Left colon (tissue), 2 donors: ENCODE measurements around the gene ARSK. TPM values are rescaled to one million over a fixed set of nuclear protein-coding genes. Genes with fewer than 3 reads are reported as not detected.
"Not testable (repeated sequence)": the region's sequence is repeated elsewhere in the genome, so short reads cannot be mapped to it uniquely, and the experiment has no call there.

Experiments
- ATAC-seq: fragments of 200-7000 bp; cut with Tn5 transposase; one replicate; pipeline ENCODE4 v1.9.1; 2020; ENCODE audit warnings: mild to moderate bottlenecking, moderate library complexity
- DNase-seq, 2 donors: peaks; one replicate each; pipeline ENCODE4 v3.0.0-alpha.2; 2020
- intact Hi-C, 2 donors: fragments of 100-400 bp; cut with DNase I in 1 of 2; cut with micrococcal nuclease in 1 of 2; formaldehyde crosslinking; loops; one replicate each; pipeline versions ENCODE4 v1.11.2 to v1.14.0; 2022; cut with DNase I, micrococcal nuclease
- total RNA-seq, 2 donors: library from RNA; stranded (reverse); fragmentation: NEBNext Ultra II Directional; extraction: Animal tissue kit (Norgen Biotek cat#: 25700); gene quantifications; one replicate each; pipeline ENCODE4 v1.2.1, GENCODE V29; 2021
- donor health status: DM: no; HTN: no; CAD: no.
- donor health status: DM: yes; HTN: yes; CAD: no.

The ARSK gene
- total RNA-seq, 2 donors from 2014 or later: 2.0 to 2.2 TPM

- intact Hi-C loops: no loop called here
- ATAC-seq (no peak), DNase-seq (no peak)
These were observed 64.2 kb downstream of the ARSK start for GRCh38 chr5:95619096-95619495.

GRCh38 chr5:95619514-95620029, 64.7 kb downstream of the ARSK start:
- ATAC-seq (no peak), DNase-seq (no peak)
- intact Hi-C loops: no loop called here

DNA sequence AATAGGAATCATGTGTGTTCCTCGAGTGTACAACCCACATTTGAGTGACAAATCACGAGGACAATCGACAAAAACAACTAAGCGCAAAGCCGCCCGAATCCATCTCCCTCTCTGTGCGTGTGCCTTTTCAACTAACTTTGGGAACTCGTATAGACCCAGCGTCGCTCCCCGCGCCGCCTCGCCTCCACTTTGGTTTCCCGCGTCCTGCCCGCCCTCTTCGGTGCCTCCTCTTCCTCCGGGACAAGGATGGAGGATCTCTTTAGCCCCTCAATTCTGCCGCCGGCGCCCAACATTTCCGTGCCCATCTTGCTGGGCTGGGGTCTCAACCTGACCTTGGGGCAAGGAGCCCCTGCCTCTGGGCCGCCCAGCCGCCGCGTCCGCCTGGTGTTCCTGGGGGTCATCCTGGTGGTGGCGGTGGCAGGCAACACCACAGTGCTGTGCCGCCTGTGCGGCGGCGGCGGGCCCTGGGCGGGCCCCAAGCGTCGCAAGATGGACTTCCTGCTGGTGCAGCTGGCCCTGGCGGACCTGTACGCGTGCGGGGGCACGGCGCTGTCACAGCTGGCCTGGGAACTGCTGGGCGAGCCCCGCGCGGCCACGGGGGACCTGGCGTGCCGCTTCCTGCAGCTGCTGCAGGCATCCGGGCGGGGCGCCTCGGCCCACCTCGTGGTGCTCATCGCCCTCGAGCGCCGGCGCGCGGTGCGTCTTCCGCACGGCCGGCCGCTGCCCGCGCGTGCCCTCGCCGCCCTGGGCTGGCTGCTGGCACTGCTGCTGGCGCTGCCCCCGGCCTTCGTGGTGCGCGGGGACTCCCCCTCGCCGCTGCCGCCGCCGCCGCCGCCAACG, 65.3 kb downstream of the ARSK start, which contains the start of gene GPR150:
Gene GPR150 (plus strand): TSS at position 58 of the 840 bp plus-strand sequence. CDS start 189 bp downstream, at position 247.
- ATAC-seq (peak; percentile 75), DNase-seq (peak; percentile 58 to 75)
- intact Hi-C loops: no loop called here

GRCh38 chr5:95620870-95621838, 66.3 kb downstream of the ARSK start:
- ATAC-seq (peak; percentile 62), DNase-seq (peak; percentile 41 to 55)
- intact Hi-C loops: no loop called here

GRCh38 chr5:95621839-95622629, 67.1 kb downstream of the ARSK start:
- DNase-seq (peak in 1 of 2 donors; percentile 31), ATAC-seq (peak; percentile 53)

GRCh38 chr5:95623706-95624105, 68.8 kb downstream of the ARSK start:
- intact Hi-C loops: no loop called here
- ATAC-seq: no peak
- no peak for DNase-seq

More at GRCh38 chr5:95621839-95622629, 67.1 kb downstream of the ARSK start:
- intact Hi-C loops: no loop called here

- intact Hi-C loops: no loop called here
- DNase-seq: no peak
- no peak for ATAC-seq
These were observed 69.5 kb downstream of the ARSK start for GRCh38 chr5:95624368-95624767.

GRCh38 chr5:95626701-95627100, 71.8 kb downstream of the ARSK start:
- DNase-seq (no peak), ATAC-seq (no peak)
- intact Hi-C loops: no loop called here

GRCh38 chr5:95627971-95628810, 73.3 kb downstream of the ARSK start:
- intact Hi-C loops: no loop called here
- no peak for DNase-seq
- peak; percentile 81 for ATAC-seq

- DNase-seq (no peak), ATAC-seq (peak; percentile 6)
- intact Hi-C loops: no loop called here
These were observed 74.0 kb downstream of the ARSK start for GRCh38 chr5:95628933-95629332.

GRCh38 chr5:95630394-95630917, 75.6 kb downstream of the ARSK start:
- no peak for DNase-seq
- no peak for ATAC-seq
- intact Hi-C loops: no loop called here

DNA sequence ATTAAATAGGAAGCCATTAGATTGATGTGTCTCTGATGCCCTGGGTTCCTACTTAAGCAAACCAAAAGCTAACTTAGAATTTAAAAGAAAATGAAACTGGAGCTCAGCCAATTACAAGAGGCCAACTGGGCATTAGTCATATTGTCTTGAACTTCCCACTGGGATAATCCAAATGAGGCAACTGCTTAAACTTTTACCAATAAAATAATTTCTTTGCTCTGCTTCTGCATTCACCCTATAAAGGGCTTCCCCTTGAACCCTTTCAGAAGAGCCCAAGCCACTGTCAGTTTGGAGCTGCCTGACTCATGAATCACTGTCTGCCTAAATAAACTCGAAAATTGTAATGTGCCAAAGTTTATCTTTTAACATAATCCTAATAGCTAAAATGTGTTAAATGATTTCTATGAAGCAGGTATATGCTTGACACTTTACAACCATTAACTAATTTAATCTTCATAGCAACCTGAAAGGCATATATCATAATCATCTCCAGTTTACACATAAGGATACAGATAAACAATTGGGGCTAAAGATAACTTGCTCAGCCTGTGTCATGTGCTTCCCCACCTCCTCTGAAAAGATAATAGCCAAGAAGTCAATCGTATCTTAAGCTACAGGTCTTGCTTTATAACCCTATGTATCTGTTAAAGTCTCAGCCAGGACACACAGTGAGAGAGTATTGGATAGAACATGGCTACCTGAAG, 76.5 kb downstream of the ARSK start:
- no peak for DNase-seq
- intact Hi-C loops: no loop called here
- ATAC-seq: no peak

DNA sequence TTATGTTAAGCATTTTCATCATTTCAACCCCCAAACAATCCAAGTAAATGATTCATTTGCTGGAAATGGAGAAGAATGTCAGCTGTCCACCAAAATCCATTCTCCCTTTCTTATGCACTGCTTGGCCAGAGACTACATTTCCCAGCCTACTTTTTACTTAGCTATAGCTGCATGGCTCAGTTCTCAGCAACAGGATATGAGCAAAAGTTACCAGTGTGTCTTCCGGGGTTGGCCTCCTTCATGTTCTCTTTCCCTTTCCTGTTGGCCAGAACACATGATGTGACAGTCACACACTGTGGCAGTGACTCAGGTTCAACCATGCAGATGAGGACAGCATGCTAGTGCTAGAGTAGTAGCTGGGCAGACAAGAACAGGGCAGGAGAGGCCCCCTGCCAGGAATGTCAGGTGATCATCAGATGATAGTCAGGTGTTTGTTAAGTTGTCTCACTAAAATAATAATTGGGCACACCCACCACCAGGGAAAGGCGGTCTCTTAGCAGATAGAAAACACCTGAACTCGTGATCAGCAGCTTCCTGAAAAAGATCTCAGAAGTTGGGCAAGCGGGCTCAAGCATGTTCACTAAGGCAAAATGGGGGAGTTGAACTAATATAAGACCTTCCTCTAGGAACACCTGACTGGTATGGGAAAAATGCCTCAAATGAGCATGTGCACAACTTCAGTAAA, 77.2 kb downstream of the ARSK start:
- ATAC-seq (peak; percentile 16), DNase-seq (no peak)
- intact Hi-C loops: no loop called here

GRCh38 chr5:95632942-95633341, 78.0 kb downstream of the ARSK start:
- ATAC-seq, DNase-seq, intact Hi-C loops: not testable (repeated sequence)

DNA sequence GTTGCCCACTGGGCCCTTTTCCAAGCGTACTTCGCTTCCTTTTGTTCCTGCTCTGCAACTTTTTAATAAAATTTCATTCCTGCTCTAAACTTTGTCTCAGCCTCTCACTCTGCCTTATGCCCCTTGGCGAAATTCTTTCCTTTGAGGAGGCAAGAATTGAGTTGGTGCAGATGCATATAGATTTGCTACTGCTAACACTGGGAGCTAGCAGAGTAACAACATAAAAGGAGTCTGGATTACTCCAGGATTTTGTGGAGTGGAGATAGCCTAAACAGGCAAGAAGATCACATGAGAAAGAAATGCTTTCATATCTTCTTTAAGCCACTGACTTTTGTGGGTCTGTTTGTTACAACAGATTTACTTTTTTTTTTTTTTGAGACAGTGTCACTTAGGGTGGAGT, 78.8 kb downstream of the ARSK start:
- ATAC-seq: no peak
- no peak for DNase-seq
- intact Hi-C loops: no loop called here

- no peak for DNase-seq
- intact Hi-C loops: no loop called here
These were observed 79.2 kb downstream of the ARSK start for GRCh38 chr5:95634081-95634480.

More at GRCh38 chr5:95634081-95634480, 79.2 kb downstream of the ARSK start:
- ATAC-seq: no peak
